SK-N-MC (cell line): Measurements from ENCODE around the gene BCAS4.

Source experiments
- EZH2 ChIP-seq: fragments of 200-600 bp; sonication (generic); IDR thresholded peaks from one replicate; pipeline ENCODE4 v1.6.1; 2017; ENCODE audit warnings: antibody characterized with exemption
- FOXP2 ChIP-seq: optimal IDR thresholded peaks from 2 replicates; pipeline ENCODE3; 2011; ENCODE audit warnings: mild to moderate bottlenecking, moderate library complexity; ENCODE audit not compliant: insufficient read depth; ENCODE audit errors: extremely low read length, control extremely low read depth
- POLR2AphosphoS5 ChIP-seq: IDR thresholded peaks from 2 replicates; pipeline ENCODE4 v1.6.1; 2012; ENCODE audit warnings: mild to moderate bottlenecking, low read depth, low read length, borderline replicate concordance

DNA sequence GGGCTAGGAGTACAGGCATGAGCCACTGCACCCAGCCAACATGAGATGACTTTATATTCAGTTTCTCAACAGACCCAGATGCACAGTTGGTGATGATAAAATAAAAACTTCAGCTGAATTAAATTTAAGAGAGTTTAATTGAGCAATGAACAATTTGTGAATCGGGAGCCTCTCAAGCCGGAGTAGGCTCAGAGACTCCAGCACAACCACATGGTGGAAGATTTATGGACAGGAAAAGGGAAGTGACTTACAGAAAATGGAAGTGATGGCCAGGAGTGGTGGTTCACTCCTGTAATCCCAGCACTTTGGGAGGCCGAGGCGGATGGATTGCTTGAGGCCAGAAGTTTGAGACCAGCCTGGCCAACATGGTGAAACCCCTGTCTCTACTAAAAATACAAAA is 10.4 kb upstream of the BCAS4 start:
- TF ChIP-seq POLR2AphosphoS5: peak; percentile 48; the same call in 1 of the 2 replicates
- TF ChIP-seq EZH2: no peak
- no peak for TF ChIP-seq FOXP2
